CD4-positive, alpha-beta T cell treated with Interferon gamma for 1 hour (primary cell): ENCODE data around the gene RPP30.
"Not testable (repeated sequence)": the region's sequence is repeated elsewhere in the genome, so short reads cannot be mapped to it uniquely, and the experiment has no call there.

Source experiments
- DNase-seq: peaks from one replicate; pipeline ENCODE4 v3.0.0-alpha.2; 2020

RPP30 gene

DNA sequence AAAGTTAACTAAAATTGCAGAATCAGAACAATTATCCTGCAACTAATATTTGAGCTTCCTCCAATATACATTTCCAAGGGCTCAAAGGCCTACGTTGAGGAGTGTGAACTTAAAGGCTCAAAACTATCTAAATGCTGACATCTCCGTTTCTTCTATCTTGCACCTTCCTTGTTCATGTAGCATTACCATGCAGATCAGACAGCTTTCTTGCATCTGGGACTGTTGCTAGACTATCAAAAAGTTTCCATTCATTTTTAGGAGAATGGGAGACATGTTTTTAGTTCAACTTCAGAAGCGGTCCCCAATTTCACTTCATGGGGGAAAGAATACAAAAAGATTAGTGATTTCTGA is 46.2 kb downstream of the RPP30 start:
- no peak for DNase-seq

DNA sequence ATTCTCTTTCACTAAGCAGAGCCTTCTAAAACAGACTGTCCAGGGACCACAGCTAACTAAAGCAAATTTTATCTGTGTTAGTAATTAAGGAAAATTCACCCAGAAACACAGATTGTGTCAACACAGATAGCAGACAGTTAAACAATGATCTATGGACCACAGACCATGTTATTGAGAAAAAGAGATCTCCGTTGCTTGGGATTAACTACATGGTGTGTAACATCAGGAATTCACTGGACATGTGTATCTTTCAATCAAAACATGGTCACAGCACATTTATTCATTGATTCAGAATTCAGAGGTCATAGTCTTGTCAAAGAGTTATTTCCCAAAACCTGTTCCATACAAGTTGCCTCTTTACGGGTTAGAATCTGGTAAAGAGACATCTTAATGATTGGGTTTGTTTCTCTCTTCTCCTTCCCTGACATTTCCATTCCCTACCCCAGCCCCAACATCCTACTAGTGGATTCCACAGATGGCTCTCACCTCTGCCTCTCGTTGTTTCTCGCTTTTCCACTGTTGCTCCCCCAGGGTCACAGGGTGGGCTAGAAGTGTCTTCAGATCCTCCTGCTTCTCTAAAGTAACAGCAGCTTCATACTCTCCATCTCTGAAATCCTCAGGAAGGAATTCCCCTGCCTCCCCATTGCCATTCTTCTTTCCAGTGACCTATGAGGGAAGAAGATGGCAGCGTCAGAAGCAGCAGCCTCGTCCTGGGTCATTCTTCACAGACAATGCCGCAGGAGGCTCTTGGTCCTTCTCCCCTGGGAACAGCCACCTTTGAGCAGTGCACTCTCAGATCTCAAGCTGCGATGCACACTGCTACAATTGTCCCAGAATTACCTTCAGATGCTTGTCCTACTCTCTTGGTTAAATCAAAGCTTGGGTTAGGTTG is 48.2 kb downstream of the RPP30 start:
- DNase-seq: no peak

DNA sequence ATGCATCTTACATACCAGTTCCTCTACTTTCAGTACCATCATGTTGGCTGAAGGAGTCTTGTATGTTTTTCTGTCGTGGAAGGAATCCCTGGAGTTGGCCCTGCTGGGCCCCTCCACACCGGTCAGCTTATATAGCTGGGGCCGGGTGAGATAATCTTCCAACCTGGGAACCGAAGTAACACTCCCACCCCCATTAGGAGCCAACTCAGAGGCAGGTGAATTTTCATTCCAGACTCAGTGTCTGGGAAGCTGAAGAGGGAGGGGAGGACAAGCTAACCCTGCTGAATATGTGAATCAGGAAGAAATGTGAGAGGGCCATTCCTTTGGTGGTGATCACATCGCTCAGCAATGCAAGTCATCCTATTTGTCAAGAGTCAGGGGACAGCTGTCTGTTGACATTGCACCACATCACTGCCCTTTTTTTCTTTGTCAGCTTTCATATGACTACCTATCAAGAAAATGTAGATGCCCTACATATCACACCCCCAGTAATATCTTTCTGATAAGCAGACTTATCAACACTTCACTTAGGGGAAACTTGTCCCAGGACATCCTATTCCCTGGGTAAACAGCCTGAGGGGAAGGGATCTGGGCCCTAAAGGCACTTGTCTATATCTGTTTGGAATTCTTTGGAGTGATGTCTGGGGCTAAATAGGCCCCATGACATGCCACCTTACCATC is 49.4 kb downstream of the RPP30 start, which contains the start of gene ANKRD1:
TSS of gene ANKRD1 (minus strand) at position 102 of the 681 bp plus-strand sequence. CDS start at position 42, 60 bp downstream.
- DNase-seq: no peak

- DNase-seq: no peak
These were observed 50.1 kb downstream of the RPP30 start for GRCh38 chr10:90921906-90922305.

DNA sequence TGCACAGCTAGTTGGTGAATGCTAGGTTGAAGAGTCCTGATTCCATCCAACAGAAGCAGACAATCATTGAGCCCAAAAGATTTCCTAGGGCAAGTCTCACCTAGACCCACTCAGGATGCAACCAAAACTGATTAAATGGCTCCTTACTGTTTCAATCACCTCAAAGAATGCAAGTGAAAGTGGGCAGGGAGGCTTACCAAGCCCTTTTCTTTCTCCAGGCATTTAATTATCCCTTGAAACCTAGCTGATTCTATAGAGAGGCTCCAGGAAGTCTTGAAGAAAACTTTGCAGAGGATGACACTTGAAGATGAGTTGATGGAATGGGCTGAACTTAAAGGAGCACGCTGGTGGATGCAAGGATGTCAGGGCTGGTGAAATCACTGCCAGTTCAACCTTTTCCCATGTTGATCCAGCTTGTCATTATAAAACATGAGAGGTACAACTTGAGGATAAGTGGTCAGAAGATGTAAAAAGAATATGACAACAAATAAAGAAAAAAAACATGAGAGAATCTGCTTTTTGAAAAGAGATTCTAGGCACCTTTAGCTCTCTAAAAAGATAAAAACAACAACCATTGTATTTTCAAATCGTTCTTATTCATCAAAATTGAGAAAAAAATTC is 51.4 kb downstream of the RPP30 start:
- no peak for DNase-seq

DNA sequence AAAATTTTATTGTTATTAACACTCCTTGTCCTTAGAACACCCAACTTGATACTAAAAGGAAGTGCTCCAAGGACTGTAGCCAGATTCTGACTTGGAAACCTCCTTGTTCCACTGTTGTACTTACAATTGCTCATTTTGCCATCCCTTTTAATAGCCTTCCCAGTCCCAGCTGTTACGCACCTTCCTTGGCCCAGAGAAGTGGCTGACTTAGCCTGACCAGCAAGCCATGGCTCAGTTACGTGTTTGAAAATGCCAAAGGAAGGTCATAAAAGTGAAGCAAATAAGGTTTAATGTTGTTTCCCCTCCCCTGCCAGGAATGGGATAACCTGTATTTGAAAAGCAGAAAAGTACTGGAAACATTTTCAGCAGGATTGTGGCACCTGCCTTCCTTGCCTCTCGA is 52.8 kb downstream of the RPP30 start:
- DNase-seq: no peak

- no peak for DNase-seq
These were observed 53.6 kb downstream of the RPP30 start for GRCh38 chr10:90925079-90926029.

DNA sequence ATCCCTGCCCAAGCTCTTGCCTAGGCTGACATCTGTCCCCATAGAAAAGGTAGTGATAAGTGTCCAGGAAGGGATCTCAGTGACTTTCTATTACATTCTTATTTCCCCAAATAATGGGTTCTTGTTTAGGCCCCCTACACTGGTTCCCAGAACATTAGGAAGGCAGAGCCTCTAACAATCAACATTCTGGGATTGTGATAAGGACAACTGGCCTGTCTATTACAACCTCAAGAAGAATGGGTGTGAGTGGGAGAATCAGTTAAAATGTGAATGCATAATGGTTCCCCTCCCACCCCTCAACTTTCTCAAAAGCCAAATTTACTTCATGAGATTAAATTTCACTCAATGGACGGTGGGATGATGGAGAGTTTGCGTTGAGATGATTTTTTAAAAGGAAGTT is 55.5 kb downstream of the RPP30 start:
- no peak for DNase-seq

GRCh38 chr10:90929179-90929578 is 57.4 kb downstream of the RPP30 start:
- DNase-seq: no peak

DNA sequence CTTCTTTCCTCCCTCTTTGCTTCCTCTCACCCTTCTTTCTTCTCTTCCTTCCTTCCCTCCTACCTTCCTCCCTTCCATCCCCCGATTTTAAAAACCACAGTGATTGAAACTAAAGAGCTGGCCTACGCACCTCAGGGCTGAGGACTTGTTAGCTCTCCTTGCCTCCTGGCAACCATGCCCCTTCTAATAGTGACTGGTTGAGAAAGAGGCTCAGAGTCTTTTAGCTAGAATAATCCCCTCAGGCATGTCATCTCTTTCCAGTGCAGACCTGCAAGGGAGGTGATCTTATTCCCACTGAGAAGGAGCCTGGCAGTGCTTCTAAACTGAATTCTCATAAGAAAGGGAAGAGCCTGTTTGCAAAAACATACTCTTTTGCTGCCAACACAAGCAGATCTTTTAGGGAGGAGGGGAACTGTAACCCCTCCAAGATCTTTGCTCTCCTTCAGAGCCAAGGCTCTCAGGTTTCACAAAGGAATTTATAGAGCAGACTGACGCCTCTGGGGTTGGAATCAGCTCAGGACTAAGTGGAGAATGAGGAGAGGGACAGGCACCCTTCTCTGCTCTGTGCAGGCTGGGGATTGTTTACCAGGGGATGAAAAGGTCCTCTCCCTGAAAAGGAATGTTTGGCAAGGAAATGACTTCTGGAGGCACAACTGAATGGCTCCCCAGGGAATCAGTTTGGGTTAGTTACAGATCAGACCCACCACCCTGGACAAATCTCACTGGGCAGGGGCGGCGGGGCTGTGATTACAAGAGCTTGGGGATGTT is 58.5 kb downstream of the RPP30 start:
- no peak for DNase-seq

DNA sequence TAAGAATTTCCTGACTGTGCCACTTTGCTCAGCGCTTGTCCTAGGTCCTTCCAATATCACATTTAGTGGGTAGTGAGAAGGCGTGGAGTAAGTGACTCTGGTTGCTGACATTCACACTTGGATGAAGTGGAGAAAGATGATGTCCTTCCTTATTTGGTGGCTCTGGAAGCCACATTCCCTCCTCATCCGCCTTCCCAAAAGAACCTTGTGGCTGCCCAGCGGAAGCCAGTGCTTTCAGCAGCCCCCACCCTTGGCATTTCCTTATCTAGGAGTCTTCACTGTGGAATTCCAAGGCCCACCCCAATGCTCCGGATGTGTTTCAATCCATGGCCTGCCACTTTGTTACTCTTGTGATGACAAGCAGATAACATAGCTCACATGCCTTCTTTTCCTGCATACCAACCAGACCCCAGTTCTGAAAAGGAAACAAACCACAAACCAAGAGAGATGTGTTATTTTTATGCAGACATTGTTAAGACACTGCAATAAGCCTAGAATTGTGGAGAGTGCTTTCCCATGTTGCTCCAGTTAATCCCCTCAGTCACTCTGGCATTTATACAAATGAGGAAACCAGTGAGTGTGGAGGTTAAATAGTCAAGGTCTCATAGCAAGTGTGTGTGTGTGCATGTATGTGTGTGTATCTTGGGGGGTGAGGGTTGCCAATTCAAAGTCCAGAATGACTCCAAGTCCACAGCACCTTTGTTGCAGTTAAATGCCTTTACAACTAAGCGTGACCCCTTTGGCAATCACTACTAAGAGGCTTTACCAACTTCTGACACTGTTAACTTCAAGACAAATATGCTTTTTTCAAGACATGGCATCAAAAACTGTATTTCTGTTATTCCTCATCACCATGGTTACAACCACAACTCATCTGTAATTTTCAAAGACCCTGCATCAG is 59.4 kb downstream of the RPP30 start:
- DNase-seq: no peak

- DNase-seq: no peak
These were observed 64.0 kb downstream of the RPP30 start for GRCh38 chr10:90935581-90936275.

GRCh38 chr10:90936276-90936659 is 64.5 kb downstream of the RPP30 start:
- no peak for DNase-seq

DNA sequence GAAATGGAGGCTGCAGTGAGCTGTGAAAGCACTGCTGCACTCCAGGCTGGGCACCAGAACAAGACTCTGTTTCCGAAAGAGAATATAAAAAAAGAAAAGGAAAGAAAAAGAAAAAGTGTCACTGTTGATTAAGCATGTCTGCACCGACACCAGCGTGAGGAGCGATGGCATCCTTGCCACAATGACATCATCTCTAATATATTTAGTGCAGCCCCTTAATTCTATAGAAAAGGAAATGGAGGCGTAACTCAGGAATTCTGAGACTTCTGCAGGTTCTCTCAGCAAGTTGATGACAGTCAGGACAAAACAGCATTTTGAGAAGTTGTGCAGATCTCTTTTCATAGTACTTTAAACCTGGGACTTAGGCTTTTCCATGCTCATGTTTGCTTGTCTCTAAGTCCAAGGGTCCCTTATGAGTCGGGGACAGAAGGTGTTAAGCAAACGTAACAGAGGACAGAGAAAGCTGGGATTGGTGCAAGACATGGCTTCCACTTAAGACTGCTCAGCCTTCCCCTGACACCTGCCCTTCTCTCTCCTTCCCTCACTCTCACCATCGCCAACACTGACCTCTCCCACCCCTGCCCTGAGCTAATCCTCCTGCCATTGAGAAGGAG is 66.0 kb downstream of the RPP30 start:
- DNase-seq: no peak

DNA sequence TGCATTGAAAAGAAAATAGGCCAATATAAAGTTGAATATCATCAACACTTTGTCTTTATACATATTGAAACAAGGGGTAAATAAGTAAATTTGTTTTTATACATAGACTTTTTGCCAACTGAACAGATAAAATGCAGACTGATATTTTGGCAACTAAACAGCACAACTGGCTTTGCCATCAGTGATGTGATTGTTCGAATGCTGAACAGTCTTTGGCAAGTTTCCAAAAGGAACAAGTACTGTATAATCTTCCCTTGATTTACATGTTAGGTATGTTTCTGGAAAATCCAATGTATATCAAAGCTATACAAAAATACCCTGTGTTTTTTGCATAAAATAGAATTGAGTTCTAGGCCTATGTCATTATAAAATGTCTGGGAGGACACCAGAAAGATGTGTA is 67.3 kb downstream of the RPP30 start:
- no peak for DNase-seq

GRCh38 chr10:90939648-90940047 is 67.9 kb downstream of the RPP30 start:
- no peak for DNase-seq

DNA sequence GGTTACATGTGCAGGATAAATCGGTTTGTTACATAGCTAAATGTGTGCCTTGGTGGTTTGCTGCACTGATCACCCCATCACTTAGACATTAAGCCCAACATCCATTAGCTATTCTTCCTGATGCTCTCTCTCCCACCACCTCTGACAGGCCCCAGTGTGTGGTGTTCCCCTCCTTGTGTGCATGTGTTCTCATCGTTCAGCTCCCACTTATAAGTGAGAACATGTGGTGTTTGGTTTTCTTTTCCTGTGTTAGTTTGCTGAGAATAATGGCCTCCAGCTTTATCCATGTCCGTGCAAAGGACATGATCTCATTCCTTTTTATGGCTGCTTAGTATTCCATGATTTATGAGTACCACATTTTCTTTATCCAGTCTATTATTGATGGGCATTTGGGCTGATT is 71.2 kb downstream of the RPP30 start:
- not testable (repeated sequence) for DNase-seq

- DNase-seq: no peak
These were observed 73.0 kb downstream of the RPP30 start for GRCh38 chr10:90944749-90945148.

- no peak for DNase-seq
These were observed 73.8 kb downstream of the RPP30 start for GRCh38 chr10:90945491-90946070.
